OCI-LY7 (cell line): ENCODE results near the gene SUPT4H1. TPM values are rescaled to one million over a fixed set of nuclear protein-coding genes. Genes with fewer than 3 reads are reported as not detected.
A peak's percentile ranks its signal among the peaks of the same experiment; 100 is the strongest.

Source experiments
- BruUV-seq: library from RNA; stranded (reverse); fragments of 400-500 nt; replicated peaks from 2 replicates; lab custom pipeline; 2021; lab: Mats Ljungman, UMichigan
- CTCF ChIA-PET: fragments of 300-600 bp; sonication (Branson Sonifier 250); formaldehyde crosslinking; loops from one replicate; lab custom pipeline; 2022; ENCODE audit warnings: antibody characterized with exemption; ENCODE audit not compliant: unreplicated experiment; lab: Charles Lee
- POLR2A ChIA-PET: fragments of 300-600 bp; sonication (Branson Sonifier 250); formaldehyde crosslinking; loops from one replicate; lab custom pipeline; 2022; ENCODE audit warnings: antibody characterized with exemption; lab: Charles Lee
- DNase-seq: peaks from one replicate; pipeline ENCODE4 v3.0.0-alpha.2; 2015; ENCODE audit warnings: low spot score
- H2AFZ ChIP-seq: fragments of 200-600 bp; sonication (generic), shearing (Covaris generic); 2 replicates; pipeline ENCODE4 v1.6.1; 2014; ENCODE audit warnings: mild to moderate bottlenecking, antibody characterized with exemption, low read length, moderate library complexity
- H3K27ac ChIP-seq: fragments of 200-600 bp; sonication (generic); 2 replicates; pipeline ENCODE4 v1.5.1; 2014; ENCODE audit warnings: mixed run types, low read depth, mild to moderate bottlenecking, moderate library complexity, low read length, inconsistent platforms; ENCODE audit not compliant: poor library complexity, severe bottlenecking
- H3K36me3 ChIP-seq: fragments of 200-600 bp; sonication (generic); 2 replicates; pipeline ENCODE4 v1.6.1; 2014; ENCODE audit warnings: mild to moderate bottlenecking, antibody characterized with exemption, low read length, moderate library complexity, mixed read lengths; ENCODE audit not compliant: insufficient read depth
- H3K4me1 ChIP-seq: fragments of 200-600 bp; sonication (generic); 2 replicates; pipeline ENCODE4 v1.5.1; 2014; ENCODE audit warnings: mild to moderate bottlenecking, low read length; ENCODE audit not compliant: insufficient read depth, poor library complexity, severe bottlenecking
- H3K4me2 ChIP-seq: fragments of 200-600 bp; sonication (generic); 2 replicates; pipeline ENCODE4 v1.6.1; 2014; ENCODE audit warnings: mild to moderate bottlenecking, low read length
- H3K4me3 ChIP-seq: fragments of 200-600 bp; sonication (generic); 2 replicates; pipeline ENCODE4 v1.5.1; 2014; ENCODE audit warnings: mild to moderate bottlenecking, low read depth, low read length; ENCODE audit not compliant: poor library complexity, severe bottlenecking
- H3K79me2 ChIP-seq: fragments of 200-600 bp; sonication (generic); 2 replicates; pipeline ENCODE4 v1.6.1; 2016; ENCODE audit warnings: low read depth, mild to moderate bottlenecking, low read length, moderate library complexity, mixed read lengths; ENCODE audit not compliant: insufficient read depth
- H3K9me2 ChIP-seq: fragments of 200-600 bp; sonication (generic); 2 replicates; pipeline ENCODE4 v1.6.1; 2016; ENCODE audit warnings: mild to moderate bottlenecking, low read length, mixed read lengths; ENCODE audit not compliant: insufficient read depth
- H3K9me3 ChIP-seq: fragments of 200-600 bp; sonication (generic); 2 replicates; pipeline ENCODE4 v1.6.1; 2014; ENCODE audit warnings: mild to moderate bottlenecking, mixed run types, low read length, mixed read lengths
- H4K20me1 ChIP-seq: fragments of 200-600 bp; sonication (generic); 2 replicates; pipeline ENCODE4 v1.6.1; 2014; ENCODE audit warnings: mild to moderate bottlenecking, antibody characterized with exemption, low read length, moderate library complexity, mixed read lengths; ENCODE audit not compliant: insufficient read depth
- CTCF ChIP-seq: fragments of 200-600 bp; sonication (generic); conservative IDR thresholded peaks from 2 replicates; pipeline ENCODE4 v1.5.1; 2014; ENCODE audit warnings: mild to moderate bottlenecking, antibody characterized with exemption, low read length, moderate library complexity, mixed read lengths
- EZH2phosphoT487 ChIP-seq: fragments of 200-600 bp; sonication (generic); IDR thresholded peaks from 2 replicates; pipeline ENCODE4 v1.6.1; 2018; ENCODE audit warnings: low read depth, borderline replicate concordance, mild to moderate bottlenecking, mixed run types, antibody characterized with exemption, low read length, moderate library complexity, mixed read lengths
- intact Hi-C: fragments of 100-400 bp; cut with micrococcal nuclease; formaldehyde crosslinking; loops from one replicate; pipeline ENCODE4 v1.10.0; 2022; ENCODE audit not compliant: unreplicated experiment
- total RNA-seq, 2 experiments: library from RNA; depleted of rRNA in 1 of 2; stranded (reverse); fragments of >200 nt in 1 of 2; shearing (Covaris generic) in 1 of 2; gene quantifications; 2 replicates each; pipeline ENCODE4 v1.2.3, GENCODE V29; 2014 to 2022

The SUPT4H1 gene
- total RNA-seq, 2 experiments from 2014 or later: 56.5 to 65.5 TPM

GRCh38 chr17:58354541-58355216 lies 2.7 kb upstream of the SUPT4H1 start:
- CTCF ChIA-PET: interaction anchor here (0.8 kb wide), 1 partner anchor 8 kb away, joined by 3 read pairs; no protein-coding TSS in a partner anchor
- intact Hi-C loops: no loop called here
- Histone ChIP-seq H2AFZ (no peak overlapping the region), H3K4me3 (no peak overlapping the region), H4K20me1 (0 out of 2 replicates have a peak, but pooled peaks cover 5% of the 10 kb centered on the region), H3K79me2 (peaks cover 24% of the 10 kb centered on the region; the same call in 1 of the 2 replicates), H3K9me3 (no peaks in the 10 kb centered on the region), H3K4me2 (no peak overlapping the region), H3K9me2 (no peaks in the 10 kb centered on the region), H3K36me3 (peaks cover 12% of the 10 kb centered on the region), H3K4me1 (peaks cover 26% of the 10 kb centered on the region), H3K27ac (no peak overlapping the region)
- BruUV-seq: no TSS peak
- POLR2A ChIA-PET: interaction anchor here (1.0 to 2.0 kb wide), 4 partner anchors 8 to 22 kb away, joined by 3 to 12 read pairs (median 4); no protein-coding TSS in a partner anchor
- no peak for TF ChIP-seq EZH2phosphoT487
- no peak for TF ChIP-seq CTCF
- DNase-seq: no peak

GRCh38 chr17:58353389-58353825 lies 1.4 kb upstream of the SUPT4H1 start:
- no peak overlapping the region for H2AFZ ChIP-seq
- peak overlapping the region; percentile 79 for H3K4me3 ChIP-seq

More at GRCh38 chr17:58353389-58353825, 1.4 kb upstream of the SUPT4H1 start:
- BruUV-seq: no TSS peak
- peaks cover 25% of the 10 kb centered on the region for H3K36me3 ChIP-seq
- H3K4me1 ChIP-seq: peaks cover 30% of the 10 kb centered on the region
- POLR2A ChIA-PET: interaction anchor here (0.6 to 4.5 kb wide), 7 partner anchors 9 to 26 kb away, joined by 4 to 37 read pairs (median 9); no protein-coding TSS in a partner anchor
- no peaks in the 10 kb centered on the region for H3K9me3 ChIP-seq
- no peak for DNase-seq
- H4K20me1 ChIP-seq: peaks cover 12% of the 10 kb centered on the region; the same call in 1 of the 2 replicates
- intact Hi-C loops: loop anchor here (2.0 kb wide), 1 partner anchor 13 kb away; no protein-coding TSS in a partner anchor
- H3K9me2 ChIP-seq: no peaks in the 10 kb centered on the region
- peaks cover 35% of the 10 kb centered on the region; the same call in 1 of the 2 replicates for H3K79me2 ChIP-seq
- peak overlapping the region; percentile 99 for H3K4me2 ChIP-seq
- H3K27ac ChIP-seq: peak overlapping the region; percentile 85
- TF ChIP-seq EZH2phosphoT487 (no peak), CTCF (no peak)
- CTCF ChIA-PET: interaction anchor here (0.9 kb wide), 1 partner anchor 9 kb away, joined by 4 read pairs; no protein-coding TSS in a partner anchor
